AG08396 (cell line): ENCODE measurements around the gene ZNF668.

Experiments used
- DNase-seq: peaks from one replicate; pipeline ENCODE4 v3.0.0; 2012; ENCODE audit warnings: low spot score, mixed read lengths

ZNF668 gene

GRCh38 chr16:31073970-31074813 is at the start of gene ZNF668, which contains the start of gene ZNF646:
Gene ZNF668 (minus strand): TSS chr16:31074240. CDS start chr16:31064459, 9,781 bp downstream.
Gene ZNF646 (plus strand): TSS chr16:31074422. CDS start chr16:31076325, 1,903 bp downstream.
- peak; percentile 97 for DNase-seq

DNA sequence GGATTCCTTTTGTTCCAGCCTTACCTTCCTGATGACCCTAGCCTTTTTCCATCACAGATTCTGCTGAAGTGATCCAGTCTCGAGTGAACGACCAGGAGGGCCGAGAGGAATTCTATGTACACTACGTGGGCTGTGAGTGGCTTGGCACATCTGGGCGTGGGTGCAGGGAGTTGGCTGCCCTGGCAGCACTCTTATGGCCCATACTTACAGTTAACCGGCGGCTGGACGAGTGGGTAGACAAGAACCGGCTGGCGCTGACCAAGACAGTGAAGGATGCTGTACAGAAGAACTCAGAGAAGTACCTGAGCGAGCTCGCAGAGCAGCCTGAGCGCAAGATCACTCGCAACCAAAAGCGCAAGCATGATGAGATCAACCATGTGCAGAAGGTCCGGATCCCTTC is 46.1 kb upstream of the ZNF668 start:
- DNase-seq, result no peak

DNA sequence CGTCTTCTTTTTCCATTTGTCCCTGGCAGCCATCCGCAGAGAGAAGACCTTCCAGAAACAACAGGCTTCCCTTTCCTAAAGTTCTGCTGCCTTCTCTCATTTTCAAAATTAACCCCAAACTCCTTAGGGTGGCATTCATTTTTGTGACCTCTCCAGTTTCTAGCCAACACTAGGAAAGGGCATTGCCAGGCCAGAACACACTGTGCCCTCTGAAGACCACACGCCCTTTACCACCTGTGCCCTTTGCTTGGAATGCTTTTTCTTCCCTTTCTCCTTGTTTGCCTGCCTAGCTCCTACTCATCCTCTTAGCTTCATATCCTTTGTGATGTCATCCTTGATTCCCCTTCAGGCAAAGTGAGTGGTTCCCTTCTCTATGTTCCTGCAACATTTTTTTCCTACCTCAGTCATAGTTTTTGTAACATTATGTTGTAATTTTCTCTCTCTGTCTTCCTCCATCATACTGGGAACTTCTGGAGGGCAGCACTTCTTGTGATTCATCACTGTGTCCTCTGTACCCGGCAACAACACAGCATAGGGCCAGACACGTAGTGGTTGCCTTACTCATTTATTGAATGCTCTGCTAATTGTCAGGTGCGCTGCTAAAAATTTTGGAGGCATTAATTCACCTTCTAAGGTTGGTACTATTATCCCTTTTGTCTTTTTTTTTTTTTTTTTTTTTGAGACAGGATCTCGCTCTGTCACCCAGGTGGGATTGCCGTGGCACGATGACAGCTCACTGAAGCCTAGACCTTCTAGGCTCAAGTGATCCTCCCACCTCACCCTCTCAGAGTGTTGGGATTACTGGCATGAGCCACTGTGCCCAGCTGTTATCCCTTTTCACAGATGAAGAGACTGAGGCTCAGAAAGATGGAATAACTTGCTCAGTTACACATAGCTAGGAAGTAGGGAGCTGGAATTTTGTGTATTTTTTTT is 44.4 kb upstream of the ZNF668 start:
- peak; percentile 70 for DNase-seq

GRCh38 chr16:31117384-31118222 is 43.6 kb upstream of the ZNF668 start, which contains the start of gene KAT8:
Gene KAT8 (plus strand): TSS chr16:31117664. CDS start chr16:31117682, 18 bp downstream.
- DNase-seq, result peak; percentile 97

- DNase-seq, result no peak
Observed at GRCh38 chr16:31114468-31114867, 40.4 kb upstream of the ZNF668 start.

DNA sequence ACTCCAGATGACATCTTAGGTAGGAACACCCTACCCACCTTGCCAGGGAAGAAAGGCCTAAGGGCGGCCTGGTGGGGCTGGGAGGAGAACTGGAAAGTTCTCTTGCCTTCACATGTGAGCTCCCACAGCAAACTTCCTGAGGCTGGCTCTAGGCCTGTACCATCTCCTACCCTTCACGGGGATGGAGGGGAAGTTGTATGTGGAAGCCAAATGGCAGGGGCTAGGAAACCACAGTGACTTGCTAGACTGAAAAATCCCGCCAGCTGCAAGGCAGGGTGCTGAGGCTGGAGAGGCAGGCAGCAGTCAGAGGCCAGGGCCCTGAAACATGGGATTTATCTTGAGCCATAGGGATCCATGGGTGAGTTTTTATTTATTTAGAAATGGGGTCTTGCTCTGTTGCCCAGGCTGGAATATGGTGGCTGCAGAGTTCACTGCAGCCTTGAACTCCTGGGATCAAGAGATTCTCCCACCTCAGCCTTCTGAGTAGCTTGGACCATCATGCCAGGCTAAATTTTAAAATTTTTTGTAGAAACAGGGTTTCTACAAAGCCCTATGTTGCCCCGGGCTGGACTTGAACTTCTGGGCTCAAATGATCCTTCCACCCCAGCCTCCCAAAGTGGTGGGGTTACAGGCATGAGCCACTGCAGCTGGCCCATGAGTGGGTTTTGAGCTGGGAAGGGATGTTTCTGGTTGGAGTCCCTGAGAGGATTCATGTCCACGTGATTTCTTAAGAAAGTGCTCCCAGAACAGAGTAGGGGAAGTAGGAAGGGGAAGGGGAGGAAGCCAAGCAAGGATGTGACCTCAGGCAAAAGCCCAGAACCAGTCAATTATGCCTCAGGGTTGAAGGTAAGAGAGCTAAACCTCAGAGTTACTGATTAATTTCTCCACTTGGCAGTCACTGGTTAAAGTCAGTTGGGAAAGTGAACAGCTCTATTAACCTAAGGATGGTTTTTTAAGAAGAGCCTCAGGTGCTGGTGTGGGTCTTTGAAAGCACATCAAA is 39.4 kb upstream of the ZNF668 start:
- DNase-seq, result no peak

GRCh38 chr16:31112711-31113110 is 38.7 kb upstream of the ZNF668 start:
- no peak for DNase-seq

DNA sequence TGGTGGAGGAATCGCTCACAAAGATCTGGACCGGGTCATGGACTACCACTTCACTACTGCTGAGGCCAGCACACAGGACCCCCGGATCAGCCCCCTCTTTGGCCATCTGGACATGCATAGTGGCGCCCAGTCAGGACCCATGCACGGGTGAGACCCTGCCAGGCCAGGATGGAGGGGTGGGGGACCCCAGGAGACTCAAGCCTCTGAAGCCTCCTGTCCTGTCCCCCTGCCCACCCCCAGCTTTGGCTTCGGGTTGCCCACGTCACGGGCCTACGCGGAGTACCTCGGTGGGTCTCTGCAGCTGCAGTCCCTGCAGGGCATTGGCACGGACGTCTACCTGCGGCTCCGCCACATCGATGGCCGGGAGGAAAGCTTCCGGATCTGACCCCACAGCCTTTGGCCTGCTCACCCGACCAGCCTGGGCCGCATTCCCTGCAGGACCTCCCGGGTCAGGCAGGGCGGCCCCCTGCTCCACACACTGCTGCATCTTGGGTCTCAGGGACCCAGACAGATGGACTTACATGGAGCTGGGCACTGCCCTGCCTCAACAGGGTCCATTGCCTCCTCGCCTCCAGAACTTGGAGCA is 37.9 kb upstream of the ZNF668 start:
- DNase-seq, result no peak

GRCh38 chr16:31110106-31111034 is 36.3 kb upstream of the ZNF668 start:
- no peak for DNase-seq

DNA sequence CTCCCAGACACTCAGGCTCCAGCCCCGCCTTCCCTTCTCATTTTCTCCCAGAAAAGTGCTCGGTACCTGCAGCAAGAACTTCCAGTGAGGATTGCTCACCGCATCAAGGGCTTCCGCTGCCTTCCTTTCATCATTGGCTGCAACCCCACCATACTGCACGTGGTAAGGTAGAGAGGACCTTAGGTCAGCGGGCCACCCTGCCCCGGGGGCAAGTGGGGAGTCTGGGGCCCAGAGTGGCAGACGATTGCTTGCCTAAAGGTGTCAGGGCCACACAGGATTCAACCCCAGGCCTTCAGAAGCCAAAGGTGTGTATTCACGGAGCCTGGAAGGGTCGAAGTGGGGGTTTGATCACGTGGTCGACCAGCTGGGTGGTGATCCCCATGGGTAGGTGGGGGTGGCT is 35.6 kb upstream of the ZNF668 start:
- DNase-seq, result no peak

DNA sequence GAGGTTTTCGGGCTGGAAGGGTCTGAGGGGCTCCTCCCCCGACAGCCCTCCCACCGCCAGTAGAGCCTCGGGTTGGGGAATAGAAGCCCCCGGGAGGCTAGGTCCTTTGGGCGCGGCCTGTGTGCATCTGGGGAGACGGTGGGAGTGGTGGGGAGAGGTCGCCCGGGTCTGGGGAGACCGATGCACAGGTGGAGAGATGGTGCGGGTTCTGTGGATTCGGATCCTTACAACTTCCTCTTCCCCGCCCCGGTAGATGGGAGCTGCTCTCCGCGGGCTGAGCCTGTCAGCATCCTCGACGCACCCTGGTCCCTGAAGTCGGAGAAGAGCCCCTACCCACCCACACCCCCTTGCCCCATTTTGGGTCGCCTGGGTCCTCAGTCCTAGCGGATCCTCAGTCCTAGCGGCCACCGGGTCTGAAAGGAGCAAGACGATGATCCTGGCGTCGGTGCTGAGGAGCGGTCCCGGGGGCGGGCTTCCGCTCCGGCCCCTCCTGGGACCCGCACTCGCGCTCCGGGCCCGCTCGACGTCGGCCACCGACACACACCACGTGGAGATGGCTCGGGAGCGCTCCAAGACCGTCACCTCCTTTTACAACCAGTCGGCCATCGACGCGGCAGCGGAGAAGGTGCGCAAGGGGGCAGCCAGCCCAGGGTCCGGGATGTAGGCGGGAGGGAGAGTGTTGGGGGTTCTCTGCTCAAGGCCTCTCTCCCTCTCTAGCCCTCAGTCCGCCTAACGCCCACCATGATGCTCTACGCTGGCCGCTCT is 34.9 kb upstream of the ZNF668 start:
- DNase-seq, result no peak

DNA sequence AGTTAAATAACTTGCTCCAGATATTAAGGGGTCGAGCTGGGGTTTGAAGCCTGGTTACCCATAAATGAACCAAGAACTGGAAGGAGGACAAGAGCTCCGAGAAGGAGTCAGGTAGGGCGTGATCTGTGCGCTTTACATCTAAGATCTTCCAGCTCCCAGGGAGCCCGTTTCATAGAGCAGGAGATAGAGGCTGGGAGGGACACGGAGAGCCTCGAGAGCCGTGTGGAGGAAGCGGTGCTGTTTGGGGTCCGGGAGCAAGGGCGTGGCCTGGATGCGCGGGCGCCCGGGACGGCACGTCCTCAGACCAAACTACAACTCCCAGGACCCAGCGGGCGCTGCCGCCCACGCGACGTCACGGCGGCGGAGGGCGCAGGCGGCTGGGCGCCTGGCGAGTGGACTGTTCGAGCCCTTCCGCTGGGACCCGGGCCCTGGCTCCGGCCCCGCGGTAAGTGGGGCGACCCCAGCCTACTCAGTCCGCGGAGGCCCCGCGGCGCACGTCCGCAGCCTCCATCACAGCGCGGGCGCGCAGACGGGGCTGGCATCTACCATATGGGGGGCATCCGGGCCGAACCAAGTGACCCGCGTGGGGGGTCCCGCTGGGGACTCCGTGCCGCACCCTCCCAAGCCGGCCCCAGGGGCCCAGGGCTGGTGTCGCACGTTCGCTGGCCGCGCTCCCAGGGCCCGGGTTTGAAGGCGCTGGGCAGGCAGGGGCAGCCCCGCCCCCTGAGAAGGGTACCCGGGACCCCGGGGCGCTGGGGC is 34.2 kb upstream of the ZNF668 start, which contains the start of gene BCKDK:
Gene BCKDK, plus strand, starts transcription at position 352 of the 759 bp plus-strand sequence. CDS start 838 bp downstream, outside the sequence.
- peak; percentile 93 for DNase-seq

DNA sequence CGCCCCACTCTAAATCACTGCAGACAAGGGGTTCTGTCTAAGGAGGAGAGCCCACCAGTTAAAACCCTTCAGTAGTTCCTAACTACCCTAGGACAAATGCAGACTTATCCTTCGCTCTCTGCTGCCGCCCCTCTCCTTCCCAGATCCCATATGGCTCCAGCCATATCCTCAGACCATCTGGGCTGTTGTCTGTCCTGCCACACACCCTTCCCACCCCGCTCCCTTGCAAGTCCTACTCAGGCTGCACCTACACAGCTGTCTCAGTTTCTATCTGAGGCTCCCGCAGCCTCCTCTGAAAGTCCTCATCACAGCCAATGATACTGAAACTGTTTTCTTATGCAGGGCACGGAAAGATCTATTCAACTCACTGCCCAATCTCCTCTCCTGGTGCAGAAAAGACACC is 33.4 kb upstream of the ZNF668 start:
- no peak for DNase-seq

GRCh38 chr16:31106509-31107464 is 32.7 kb upstream of the ZNF668 start:
- no peak for DNase-seq

- peak; percentile 86 for DNase-seq
Observed at GRCh38 chr16:31105677-31106213, 31.7 kb upstream of the ZNF668 start.
